HPDE6-E6E7 (cell line): Measurements from ENCODE around the gene C3orf85.
"Not testable (repeated sequence)": the region's sequence is repeated elsewhere in the genome, so short reads cannot be mapped to it uniquely, and the experiment has no call there.

Experiments used
- DNase-seq: peaks from one replicate; pipeline ENCODE4 v3.0.0; 2011; ENCODE audit warnings: missing footprints; ENCODE audit errors: extremely low spot score

The C3orf85 gene, protein sequence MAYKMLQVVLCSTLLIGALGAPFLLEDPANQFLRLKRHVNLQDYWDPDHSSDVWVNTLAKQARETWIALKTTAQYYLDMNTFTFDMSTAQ

DNA sequence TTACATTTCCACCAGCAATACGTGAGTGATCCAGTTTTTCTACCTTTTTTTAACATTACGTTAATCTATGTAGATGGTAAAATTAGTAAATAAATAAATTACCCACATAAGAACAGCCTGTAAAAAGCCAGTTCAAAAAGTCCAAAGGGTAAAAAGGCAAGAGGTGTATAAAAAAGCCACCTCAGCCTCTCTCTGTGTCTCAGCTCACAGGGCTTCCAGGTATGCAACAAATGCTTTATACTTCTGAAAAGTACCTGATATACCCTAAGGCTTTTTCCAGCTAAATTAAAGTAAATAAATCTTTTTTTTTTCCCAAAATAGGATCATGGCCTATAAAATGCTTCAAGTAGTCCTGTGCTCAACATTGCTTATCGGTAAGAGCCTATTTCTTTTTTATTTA is at the start of gene C3orf85:
TSS of gene C3orf85 (plus strand) at position 197 of the 400 bp plus-strand sequence. CDS start at position 326, 129 bp downstream.
- no peak for DNase-seq

DNA sequence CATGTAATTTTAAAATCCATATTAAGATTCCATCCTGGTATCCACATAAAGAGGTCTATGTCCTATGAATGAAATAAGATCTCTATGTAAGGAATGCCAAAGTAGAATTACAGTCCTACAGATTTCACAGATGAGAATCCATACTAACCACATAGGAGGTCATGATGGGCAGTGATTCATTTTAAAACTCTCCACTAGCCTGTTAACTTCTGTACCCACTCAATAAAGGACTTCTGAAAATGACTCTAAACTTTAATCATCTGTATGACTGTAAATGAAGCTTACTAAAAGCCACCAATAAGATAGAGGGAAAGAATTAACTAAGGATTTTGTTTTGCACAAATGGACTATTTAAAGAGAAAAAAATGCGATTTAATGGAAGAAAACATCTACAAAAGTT is 47.3 kb upstream of the C3orf85 start:
- DNase-seq = no peak

DNA sequence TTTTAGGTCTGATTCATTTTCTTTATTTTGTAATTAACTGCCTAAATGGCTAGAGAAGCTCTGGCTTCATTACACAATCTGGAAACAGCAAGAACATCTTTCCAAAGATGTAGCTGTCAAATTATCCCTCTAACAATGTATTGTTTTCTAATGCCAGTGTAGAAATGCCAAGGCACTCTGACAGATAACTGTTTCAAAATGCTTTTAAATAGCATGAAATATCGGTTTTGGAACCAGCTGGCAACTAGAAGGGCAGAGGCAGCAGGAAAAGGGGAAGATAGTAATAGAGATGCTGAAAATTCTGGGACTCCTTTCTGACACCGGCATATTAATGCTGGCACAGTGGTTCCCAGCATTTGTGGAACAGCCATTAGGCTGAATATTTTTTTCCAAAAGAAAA is 44.7 kb upstream of the C3orf85 start:
- no peak for DNase-seq

DNA sequence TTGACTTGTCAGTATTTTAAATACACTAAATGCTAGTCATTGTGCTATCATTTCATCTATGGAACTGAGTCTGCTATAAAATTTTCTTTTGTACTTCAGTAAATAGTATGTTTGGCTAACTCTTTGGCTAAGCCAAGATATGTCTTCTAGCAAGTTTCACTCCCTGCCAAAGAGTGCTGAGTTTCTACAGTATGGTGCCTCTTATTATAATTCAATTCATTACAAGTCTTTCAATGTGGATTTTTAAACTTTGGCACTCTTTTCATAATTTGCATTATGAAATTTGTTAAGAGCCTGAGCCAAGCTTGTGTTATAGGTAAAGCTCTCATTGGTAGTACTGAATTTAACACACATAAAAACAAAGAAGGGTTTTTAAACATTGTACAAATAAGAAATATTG is 43.0 kb upstream of the C3orf85 start:
- no peak for DNase-seq

DNA sequence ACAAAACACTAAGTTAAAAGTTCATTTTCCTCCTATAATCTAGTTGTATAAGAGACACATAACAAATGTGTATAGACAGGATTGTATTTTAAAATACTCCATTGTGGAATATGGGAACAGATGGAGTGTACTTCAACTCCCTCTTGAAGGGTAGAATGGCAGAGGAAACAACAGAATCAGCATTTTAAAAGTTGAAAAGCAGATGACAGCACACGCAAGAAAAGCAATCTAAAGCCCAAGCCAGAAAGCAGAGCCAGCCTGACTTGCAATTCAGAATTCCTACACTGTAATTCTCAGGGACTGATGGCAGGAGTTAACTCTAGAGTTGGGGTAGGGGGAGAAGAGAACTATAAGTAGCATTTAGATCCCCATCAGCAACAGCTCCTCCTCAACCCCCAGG is 41.4 kb upstream of the C3orf85 start:
- no peak for DNase-seq

DNA sequence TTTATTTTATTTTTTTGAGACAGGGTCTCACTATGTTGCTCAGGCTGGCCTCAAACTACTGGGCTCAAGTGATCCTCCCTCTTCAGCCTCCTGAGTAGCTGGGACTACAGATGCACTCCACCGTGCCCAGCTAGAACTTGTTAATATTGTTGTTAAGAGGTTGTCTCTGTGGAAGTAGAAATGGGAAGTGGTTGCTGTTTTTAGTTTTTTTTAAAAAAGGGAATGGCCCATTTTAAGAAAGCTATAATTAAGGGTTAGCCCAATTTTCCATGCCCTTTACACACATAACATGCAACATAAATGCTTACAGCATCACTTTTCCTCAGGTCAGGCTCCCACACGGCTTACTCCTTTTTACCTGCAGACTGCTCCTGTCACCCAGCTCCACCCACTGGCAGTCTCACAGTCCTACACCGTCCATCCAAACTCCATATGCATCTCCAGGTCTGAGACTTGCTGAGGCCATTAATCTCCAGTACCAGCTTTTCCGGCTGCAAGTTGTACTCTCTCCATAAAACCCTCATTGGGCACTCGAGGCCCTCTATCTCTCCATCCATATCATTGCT is 38.4 kb upstream of the C3orf85 start:
- peak; percentile 58 for DNase-seq

DNA sequence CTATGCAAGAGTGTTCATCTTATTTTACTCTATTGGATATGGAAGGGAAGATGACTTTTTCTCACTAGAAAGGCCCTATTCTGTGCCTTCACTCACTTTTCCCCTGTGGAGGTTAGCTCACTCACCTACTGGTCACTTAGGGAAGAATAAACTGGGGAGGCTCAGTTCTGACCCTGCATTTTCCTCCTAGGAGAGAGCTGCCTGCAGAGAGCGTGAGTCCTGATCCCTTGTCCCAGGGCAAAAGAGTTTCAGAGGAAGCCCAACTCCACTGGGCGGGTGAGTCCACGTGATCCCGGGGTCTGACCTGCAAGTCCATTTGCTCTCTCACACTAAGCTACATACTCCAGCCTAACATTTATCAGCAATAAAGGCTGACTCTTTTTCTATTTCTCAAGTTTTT is 26.9 kb upstream of the C3orf85 start:
- DNase-seq = no peak

DNA sequence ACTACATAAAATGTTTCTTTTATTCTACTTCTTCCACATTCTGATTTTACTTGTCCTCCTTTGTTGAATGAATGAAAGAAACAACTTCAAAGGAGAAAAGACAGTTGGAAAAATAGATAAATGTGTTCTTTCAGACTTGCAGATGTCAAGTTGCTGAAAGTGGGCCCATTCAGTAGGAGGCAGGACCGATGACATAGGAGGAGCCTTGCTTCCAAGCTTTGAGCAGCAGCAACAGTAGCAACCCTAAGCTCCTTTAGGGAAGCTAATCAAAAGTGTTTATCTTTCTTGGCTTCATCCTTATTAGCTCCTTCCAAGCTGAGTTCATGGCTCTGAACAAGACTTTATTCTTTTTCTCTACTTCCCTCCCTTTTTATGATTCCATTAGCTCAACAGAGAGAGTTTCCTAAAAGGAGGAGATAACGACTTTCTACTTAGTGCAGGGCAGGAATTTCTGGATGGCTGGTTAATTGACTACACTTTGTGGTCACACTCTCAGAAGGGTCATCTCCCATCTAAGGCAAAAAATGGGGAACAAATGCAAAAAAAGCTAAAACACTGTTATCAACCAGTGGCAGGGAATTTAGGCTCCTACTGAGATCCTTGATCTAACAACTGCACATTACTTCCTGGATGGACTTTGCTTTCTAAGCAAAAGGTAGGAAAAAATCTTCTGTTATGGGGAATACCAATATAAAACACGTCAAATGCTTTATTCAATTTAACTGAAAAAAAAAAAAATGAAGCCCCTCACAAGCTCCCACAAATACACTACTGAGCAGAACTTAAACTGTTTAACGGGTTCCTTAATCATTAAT is 23.4 kb upstream of the C3orf85 start:
- DNase-seq = no peak

DNA sequence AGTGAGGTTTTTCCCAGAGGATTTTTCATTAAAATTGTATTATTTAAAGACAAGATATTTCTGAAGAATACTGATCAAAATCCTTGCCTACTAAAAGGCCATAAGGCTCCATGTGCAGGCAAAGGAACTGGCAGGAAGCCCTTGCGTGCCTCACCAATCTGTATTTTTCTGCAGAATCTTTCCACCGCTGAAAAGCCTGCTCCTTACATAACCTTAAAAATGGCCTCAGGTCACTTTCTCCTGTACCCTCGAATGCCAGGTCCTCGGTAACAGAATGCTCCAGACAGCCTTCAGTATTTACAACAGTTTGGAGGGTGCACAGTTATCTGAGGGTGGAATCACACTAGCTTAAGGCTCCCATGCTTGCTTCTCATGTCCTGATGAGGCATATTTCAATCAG is 21.8 kb upstream of the C3orf85 start:
- DNase-seq = no peak

DNA sequence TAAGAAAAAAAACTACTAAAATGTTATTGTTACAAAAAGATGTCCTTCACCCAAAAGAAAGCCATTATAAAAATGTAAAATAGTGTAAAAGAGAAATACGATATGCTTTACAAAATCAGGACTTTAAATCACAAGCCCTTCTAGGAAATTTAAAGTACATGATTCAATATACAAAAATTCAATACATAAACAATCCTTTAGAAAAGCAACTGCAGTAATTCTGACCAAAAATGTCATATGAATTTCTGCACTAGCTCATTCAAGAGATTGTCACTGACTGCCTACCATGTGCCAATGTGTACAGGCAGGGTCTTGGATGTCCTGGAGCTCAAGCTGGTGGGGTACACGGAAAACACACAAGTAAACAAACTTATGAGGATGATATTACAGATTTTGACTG is 21.1 kb upstream of the C3orf85 start:
- no peak for DNase-seq

DNA sequence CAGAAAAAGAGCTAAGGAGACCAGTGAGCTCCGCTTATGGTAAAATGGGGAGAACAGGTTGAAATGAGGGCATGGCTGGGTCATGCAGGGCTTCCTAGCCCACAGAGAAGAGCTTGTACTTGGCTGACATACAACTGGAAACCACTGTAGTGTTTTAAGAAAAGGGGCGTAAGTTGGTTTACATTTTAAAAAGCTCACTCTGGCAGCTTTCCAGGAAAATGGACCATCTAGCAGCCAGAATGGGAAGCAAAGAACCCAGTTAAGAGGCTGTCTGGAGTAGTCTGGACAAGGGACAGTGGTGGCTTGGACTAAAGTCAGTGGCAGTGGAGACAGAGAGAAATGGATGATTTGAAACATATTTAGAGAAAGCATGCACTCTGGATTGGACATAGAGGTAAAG is 20.5 kb upstream of the C3orf85 start:
- DNase-seq = no peak

DNA sequence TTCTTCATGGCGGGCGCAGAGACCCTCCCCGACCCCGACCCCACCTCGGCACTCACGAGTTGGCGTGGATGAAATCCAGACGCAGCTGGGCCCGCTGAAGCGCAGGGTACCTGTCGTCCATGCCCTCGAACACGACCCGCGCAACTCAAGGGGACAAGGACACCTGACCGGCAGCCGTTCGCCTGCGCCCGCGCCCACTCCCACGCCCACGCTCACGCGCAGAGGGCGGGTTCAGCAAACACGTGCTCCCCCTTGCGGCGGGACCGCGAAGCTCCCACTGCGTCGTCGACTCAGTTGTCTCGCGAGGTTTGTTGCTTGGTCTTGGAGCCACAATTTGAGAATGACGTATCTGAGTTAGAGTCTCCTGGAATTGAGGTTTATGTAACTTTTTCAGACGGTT is 18.6 kb upstream of the C3orf85 start, which contains the start of gene MORC1:
TSS of gene MORC1 (minus strand) at position 196 of the 400 bp plus-strand sequence. CDS start at position 121, 75 bp downstream.
- no peak for DNase-seq

DNA sequence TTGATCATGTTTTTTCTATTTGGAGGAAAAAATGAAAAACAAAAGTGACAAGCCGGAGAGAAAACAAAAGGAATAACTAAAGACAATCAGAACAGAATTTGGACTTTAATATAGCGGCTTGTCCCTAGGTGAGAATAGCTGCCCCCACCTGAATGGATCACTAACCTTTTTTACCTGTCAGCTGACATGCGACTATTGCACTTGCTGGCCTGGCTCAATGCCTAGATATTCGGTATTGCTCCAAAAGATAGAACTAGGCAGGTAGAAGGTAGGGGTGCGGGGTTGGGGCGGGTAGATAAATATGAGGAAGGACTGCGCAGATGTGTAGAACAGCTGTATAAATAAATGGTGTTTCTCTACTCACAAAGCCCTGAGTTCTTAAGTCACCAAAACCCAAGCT is 17.9 kb upstream of the C3orf85 start:
- no peak for DNase-seq

DNA sequence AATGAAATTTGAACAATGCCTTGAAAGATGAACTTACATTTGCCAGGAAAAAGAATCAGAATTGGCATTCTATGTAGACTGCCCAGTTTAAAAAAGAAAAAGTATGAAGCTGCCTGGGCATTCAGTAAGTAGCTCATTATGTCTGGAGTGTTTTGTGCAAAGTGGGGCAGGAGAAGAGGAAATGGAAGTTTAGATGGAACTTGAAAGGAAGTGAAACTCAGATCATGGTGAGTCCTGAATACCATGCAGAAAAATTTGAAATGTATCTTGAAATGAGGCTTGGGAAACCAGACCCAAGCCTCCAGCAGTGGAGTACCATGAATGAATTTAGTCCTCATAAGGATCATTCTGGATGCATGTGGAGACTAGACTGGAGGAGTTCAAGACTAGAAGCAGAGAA is 13.8 kb upstream of the C3orf85 start:
- no peak for DNase-seq

DNA sequence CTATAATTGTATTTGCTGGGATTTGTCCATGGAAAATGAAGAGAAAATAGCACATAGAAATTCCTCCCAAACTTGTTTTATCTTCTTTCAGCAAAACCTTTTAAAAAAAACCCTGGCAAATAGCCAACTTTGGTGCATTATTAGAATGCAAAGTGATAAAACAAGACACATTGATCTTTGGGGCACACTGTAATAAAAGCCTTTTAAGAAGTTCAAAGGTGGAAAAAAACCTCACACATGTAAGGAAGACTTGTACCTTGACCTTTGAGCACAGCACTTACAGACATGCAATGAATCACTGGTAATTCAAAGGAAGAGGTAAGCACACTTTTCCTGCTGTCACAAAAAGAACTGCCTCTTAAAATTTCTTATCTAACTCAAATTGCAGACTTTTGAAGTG is 10.6 kb upstream of the C3orf85 start:
- DNase-seq = no peak

DNA sequence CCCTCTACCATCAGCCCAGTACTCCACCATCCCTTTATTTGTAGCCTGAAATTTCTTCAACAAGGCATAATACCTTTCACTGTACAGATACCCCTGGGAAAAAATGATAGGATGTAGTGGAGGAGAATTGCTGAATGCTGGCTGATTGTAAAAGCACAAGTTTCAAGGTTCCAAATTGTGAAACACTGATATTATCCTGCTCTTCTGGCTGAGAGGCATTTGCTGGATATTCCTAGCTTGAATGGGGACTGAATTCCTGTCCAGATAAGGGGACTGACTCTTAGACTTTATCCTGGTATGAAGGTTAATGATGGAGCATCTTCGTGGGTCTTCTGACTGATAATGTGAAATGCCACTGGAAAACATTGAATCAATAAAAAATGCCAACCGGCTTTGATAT is 9.0 kb upstream of the C3orf85 start:
- no peak for DNase-seq

DNA sequence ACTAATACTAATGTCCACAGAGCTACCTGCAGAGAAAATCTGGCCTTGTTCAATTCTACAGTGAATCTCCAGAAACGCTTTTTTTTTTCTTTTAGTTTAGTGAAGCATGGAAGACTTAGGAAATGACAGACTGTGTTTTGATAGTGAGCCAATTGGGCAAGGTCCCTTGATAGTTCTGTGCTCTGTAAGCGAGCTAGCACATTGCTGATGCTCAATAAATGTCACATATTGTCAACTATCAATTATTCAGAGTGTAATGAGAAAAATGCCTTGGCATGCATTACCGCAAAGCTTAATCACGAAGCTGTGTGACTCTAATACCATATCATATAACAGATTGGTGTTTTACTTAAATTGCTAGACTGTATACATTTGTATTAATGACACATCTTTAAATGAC is 5.2 kb upstream of the C3orf85 start:
- DNase-seq = no peak

DNA sequence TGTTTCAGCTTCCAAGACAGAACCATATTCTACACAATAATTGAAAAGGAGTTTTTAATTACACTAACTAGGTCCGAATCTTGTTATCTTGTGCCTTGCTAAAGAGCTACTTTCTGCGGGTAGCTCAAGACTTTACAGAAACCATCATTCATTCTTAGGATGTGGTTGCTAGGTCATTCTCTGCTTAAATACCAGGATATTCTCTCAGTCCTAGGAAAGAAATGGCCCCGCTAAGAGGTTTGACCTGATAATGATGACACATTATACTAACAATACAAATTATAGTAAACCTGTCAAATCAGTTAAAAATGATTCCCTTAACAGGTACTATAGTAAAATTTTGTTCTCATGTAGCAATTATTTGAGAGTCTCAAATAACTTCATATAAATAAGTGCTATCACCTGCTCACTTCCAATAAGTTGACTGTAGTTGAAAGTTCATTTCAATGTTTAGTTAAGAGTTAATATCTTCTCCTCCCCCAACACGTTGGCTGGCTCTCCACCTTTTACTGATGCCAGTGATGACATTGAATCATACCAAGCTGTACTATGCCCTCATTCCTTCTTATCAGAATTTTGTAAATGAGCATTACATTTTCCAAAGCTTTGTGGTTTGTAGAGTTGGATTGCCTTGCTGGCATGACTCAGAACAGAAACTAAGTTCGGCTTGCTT is 3.6 kb upstream of the C3orf85 start:
- no peak for DNase-seq

DNA sequence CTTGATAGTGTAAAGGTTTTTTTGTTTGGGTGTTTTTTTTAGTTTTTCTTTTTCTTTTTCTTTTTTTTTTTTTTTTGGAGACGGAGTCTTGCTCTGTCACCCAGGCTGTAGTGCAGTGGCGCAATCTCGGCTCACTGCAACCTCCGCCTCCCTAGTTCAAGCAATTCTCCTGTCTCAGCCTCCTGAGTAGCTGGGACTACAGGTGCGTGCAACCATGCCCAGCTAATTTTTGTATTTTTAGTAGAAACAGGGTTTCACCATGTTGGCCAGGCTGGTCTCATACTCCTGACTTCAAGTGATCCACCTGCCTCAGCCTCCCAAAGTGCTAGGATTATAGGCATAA is 3.1 kb upstream of the C3orf85 start:
- not testable (repeated sequence) for DNase-seq

DNA sequence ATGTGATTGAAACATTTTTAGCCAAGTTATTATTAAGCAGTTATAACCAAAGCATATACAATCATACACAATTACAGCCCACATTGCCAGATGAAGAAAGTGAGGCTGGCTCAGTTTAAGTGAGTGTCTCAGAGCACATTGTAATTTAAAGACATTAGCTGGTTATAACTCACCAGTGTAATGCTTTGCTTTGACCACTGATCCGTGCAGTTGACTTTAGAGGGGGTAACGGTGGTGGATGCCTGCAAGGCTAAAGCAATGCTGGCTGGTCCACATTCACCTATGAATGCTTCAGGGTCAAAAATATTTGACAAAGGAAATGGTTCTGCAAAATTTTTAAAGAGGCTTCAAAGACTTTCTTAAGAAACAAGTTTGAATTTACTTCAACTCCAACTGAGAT is 1.2 kb downstream of the C3orf85 start:
- DNase-seq = no peak

DNA sequence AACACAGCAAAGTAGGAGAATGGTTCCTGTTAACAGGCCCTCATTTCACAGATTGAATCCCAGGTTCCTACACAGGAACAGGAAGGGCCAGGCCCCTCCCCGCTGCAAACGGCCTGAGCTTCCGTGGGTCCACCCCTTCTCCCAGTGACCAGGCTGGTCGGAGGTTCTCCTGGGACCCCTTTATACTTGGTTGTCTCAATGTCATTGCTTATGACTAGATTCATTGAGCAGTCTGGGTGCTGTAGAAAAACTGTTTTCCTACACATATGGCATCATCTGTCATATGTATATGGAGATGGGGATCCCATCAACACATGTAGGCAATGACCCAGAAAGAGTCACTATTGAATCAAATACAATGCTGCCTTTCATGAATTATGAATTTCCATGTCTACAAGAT is 3.8 kb downstream of the C3orf85 start:
- DNase-seq = no peak

DNA sequence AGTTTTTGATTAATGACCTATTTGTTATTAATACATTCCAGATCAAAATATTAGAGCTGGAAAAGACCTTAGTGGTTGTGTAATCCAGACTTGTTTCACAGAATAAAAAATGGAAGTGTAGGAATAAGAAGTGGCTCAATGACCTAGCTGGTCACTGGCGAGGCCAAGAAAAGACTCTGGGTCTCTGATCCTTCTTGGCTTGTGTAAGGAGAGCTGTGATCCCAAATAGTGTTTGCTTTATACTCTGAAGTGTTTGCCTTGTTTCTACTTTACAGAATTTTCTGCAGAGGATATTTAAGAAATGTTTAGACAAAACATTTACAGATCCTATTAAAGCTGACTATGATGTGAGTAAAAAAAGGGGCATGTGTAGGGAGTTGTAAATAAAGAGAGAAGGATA is 7.1 kb downstream of the C3orf85 start:
- DNase-seq = no peak

DNA sequence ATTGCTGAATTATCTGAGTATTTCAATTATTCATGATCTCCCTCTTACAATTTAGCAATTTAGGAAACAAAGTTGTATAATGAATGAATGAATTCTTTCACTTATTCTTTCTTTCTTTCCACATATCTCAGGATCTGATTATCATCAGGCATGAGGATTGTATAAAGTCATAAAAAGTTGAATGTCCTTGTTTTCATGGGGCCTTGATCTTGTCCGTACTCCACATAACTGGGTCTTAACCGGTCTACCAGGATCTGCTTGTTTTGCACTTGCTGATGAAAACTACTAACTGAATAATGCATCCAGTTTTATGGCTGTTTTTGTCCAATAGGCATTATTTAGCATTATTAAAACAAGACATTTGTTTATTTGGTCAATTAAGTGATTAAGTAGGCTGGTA is 12.6 kb downstream of the C3orf85 start:
- DNase-seq = no peak
